A673 (cell line): ENCODE measurements around the gene BEAN1. TPM values are rescaled to one million over a fixed set of nuclear protein-coding genes. Genes with fewer than 3 reads are reported as not detected.

Source experiments
- BruUV-seq: library from RNA; stranded (reverse); fragments of 400-500 nt; replicated peaks from 2 replicates; lab custom pipeline; 2021; lab: Mats Ljungman, UMichigan
- CTCF ChIA-PET: fragments of 300-600 bp; sonication (Branson Sonifier 250); formaldehyde crosslinking; loops from one replicate; lab custom pipeline; 2022; ENCODE audit warnings: antibody characterized with exemption; lab: Charles Lee
- POLR2A ChIA-PET: fragments of 300-600 bp; sonication (Branson Sonifier 250); formaldehyde crosslinking; loops from one replicate; lab custom pipeline; 2022; ENCODE audit warnings: antibody characterized with exemption; ENCODE audit not compliant: low non-redundant PET; lab: Charles Lee
- DNase-seq: peaks from one replicate; pipeline ENCODE4 v3.0.0-alpha.2; 2015; ENCODE audit warnings: low spot score
- H3K27ac ChIP-seq: fragments of 200-600 bp; sonication (generic); 2 replicates; pipeline ENCODE4 v1.5.1; 2016; ENCODE audit warnings: mixed run types, low read depth, mild to moderate bottlenecking, mixed read lengths, antibody characterized with exemption, low read length; ENCODE audit not compliant: poor library complexity, severe bottlenecking
- H3K27me3 ChIP-seq: fragments of 200-600 bp; sonication (generic); replicated peaks from 2 replicates; pipeline ENCODE4 v1.6.1; 2017; ENCODE audit warnings: mixed run types, low read depth, mild to moderate bottlenecking, mixed read lengths, antibody characterized with exemption, low read length; ENCODE audit not compliant: insufficient read depth, poor library complexity
- H3K36me3 ChIP-seq: fragments of 200-600 bp; sonication (generic); 2 replicates; pipeline ENCODE4 v1.6.1; 2016; ENCODE audit warnings: mixed run types, mild to moderate bottlenecking, mixed read lengths, antibody characterized with exemption, low read length; ENCODE audit not compliant: insufficient read depth, poor library complexity, severe bottlenecking
- H3K4me1 ChIP-seq: fragments of 200-600 bp; sonication (generic); 2 replicates; pipeline ENCODE4 v1.6.1; 2017; ENCODE audit warnings: mixed run types, mild to moderate bottlenecking, mixed read lengths, antibody characterized with exemption, low read length; ENCODE audit not compliant: insufficient read depth, poor library complexity, severe bottlenecking
- H3K4me3 ChIP-seq: fragments of 200-600 bp; sonication (generic); 2 replicates; pipeline ENCODE4 v1.5.1; 2016; ENCODE audit warnings: low read depth, mixed run types, mild to moderate bottlenecking, mixed read lengths, low read length; ENCODE audit not compliant: poor library complexity, severe bottlenecking
- H3K9me3 ChIP-seq: fragments of 200-600 bp; sonication (generic); 2 replicates; pipeline ENCODE4 v1.6.1; 2016; ENCODE audit warnings: mixed run types, low read depth, mild to moderate bottlenecking, mixed read lengths, antibody characterized with exemption, low read length; ENCODE audit not compliant: poor library complexity, severe bottlenecking
- EZH2 ChIP-seq: fragments of 200-600 bp; sonication (generic); IDR thresholded peaks from 2 replicates; pipeline ENCODE4 v1.6.1; 2017; ENCODE audit warnings: borderline replicate concordance, low read depth, mild to moderate bottlenecking, mixed read lengths, antibody characterized with exemption, low read length; ENCODE audit not compliant: poor library complexity, severe bottlenecking
- intact Hi-C: fragments of 100-400 bp; cut with micrococcal nuclease; formaldehyde crosslinking; loops from one replicate; pipeline ENCODE4 v1.10.0; 2022; ENCODE audit not compliant: unreplicated experiment
- total RNA-seq: library from RNA; stranded (reverse); gene quantifications from 2 replicates; pipeline ENCODE4 v1.2.3, GENCODE V29; 2021
- TF ChIP-seq, protein P1 (sequence below): fragments of 300-800, 200-600 bp; sonication (generic); conservative IDR thresholded peaks from 2 replicates; pipeline ENCODE4 v1.5.1; 2017; ENCODE audit warnings: low read depth, mild to moderate bottlenecking, antibody characterized with exemption, low read length, moderate library complexity, mixed read lengths

The BEAN1 gene
- total RNA-seq, 1 experiment from 2014 or later, result not detected

DNA sequence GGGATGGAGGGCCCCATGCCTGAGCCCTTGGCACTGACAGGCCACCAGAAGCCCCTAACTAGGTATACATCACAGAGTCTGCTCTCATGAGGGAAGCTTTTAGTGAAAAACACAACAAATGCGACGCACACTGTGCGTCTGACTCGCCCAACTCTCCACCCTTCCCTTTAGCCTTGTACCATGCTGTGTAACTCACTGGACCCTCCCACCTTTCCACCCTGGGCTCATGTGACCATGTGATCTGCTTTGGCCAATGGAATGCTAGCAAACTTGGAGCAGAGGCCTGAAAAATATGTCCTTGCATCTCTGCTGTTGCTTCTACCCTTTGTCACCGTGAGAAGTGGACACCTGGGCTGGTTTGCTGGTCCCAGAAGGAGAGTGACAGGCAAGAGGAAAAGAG lies 101.2 kb downstream of the BEAN1 start:
- DNase-seq, result no peak
- H3K36me3 ChIP-seq, result no peaks in the 10 kb centered on the region
- no peaks in the 10 kb centered on the region for H3K9me3 ChIP-seq
- BruUV-seq, result no TSS peak
- CTCF ChIA-PET, result no interaction called here
- TF ChIP-seq, protein P1, sequence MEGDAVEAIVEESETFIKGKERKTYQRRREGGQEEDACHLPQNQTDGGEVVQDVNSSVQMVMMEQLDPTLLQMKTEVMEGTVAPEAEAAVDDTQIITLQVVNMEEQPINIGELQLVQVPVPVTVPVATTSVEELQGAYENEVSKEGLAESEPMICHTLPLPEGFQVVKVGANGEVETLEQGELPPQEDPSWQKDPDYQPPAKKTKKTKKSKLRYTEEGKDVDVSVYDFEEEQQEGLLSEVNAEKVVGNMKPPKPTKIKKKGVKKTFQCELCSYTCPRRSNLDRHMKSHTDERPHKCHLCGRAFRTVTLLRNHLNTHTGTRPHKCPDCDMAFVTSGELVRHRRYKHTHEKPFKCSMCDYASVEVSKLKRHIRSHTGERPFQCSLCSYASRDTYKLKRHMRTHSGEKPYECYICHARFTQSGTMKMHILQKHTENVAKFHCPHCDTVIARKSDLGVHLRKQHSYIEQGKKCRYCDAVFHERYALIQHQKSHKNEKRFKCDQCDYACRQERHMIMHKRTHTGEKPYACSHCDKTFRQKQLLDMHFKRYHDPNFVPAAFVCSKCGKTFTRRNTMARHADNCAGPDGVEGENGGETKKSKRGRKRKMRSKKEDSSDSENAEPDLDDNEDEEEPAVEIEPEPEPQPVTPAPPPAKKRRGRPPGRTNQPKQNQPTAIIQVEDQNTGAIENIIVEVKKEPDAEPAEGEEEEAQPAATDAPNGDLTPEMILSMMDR, result no peak
- TF ChIP-seq EZH2, result no peak
- H3K27me3 ChIP-seq, result no peaks in the 10 kb centered on the region
- POLR2A ChIA-PET, result no interaction called here
- no peak overlapping the region for H3K27ac ChIP-seq
- intact Hi-C loops, result no loop called here
- no peaks in the 10 kb centered on the region for H3K4me1 ChIP-seq
- H3K4me3 ChIP-seq, result no peak overlapping the region

- ChIA-PET POLR2A (no interaction called here), CTCF (no interaction called here)
- H3K27me3 ChIP-seq, result no peaks in the 10 kb centered on the region
- no peak overlapping the region for H3K4me3 ChIP-seq
- no peaks in the 10 kb centered on the region for H3K9me3 ChIP-seq
- TF ChIP-seq EZH2, result no peak
- TF ChIP-seq, protein P1, result no peak
- no peaks in the 10 kb centered on the region for H3K36me3 ChIP-seq
- no TSS peak for BruUV-seq
- no peak overlapping the region for H3K27ac ChIP-seq
- intact Hi-C loops, result no loop called here
- H3K4me1 ChIP-seq, result no peaks in the 10 kb centered on the region
- DNase-seq, result no peak
These were observed 102.4 kb downstream of the BEAN1 start for GRCh38 chr16:66529475-66529874.

Other genes with a start within 250 kb of the BEAN1 start
- gene CDH5, start 60.6 kb upstream of the BEAN1 start, total RNA-seq, result 0.09 and 0.26 TPM in 2 replicates
- gene TK2, start 122.8 kb downstream of the BEAN1 start, total RNA-seq, result 8.2 and 9.5 TPM in 2 replicates
- gene CKLF, start 125.3 kb downstream of the BEAN1 start, total RNA-seq, result 47.9 and 49.8 TPM in 2 replicates
- gene CMTM1, start 139.1 kb downstream of the BEAN1 start, total RNA-seq, result 5.5 and 7.1 TPM in 2 replicates
- gene CMTM2, start 152.2 kb downstream of the BEAN1 start, total RNA-seq, result not detected in 2 replicates
- 25.5 and 31.1 TPM in 2 replicates for gene CMTM3, start 177.4 kb downstream of the BEAN1 start, total RNA-seq